ENCODE measurements around the gene GALNT7.

- no peak for TF ChIP-seq ELK4 (IDR thresholded peaks at IDR 0.05; ENCODE audit: borderline replicate concordance, low read depth, low read length)
- no peak for TF ChIP-seq ZNF24 (tag by site-specific recombination; IDR thresholded peaks at IDR 0.05)
- TF ChIP-seq CTCF (tag by site-specific recombination; IDR thresholded peaks at IDR 0.05) = no peak
- TF ChIP-seq KLF9 (tag by site-specific recombination; IDR thresholded peaks at IDR 0.05; ENCODE audit: low read depth) = no peak
- no peak for TF ChIP-seq REST (tag by site-specific recombination; IDR thresholded peaks at IDR 0.05)
- no peak for TF ChIP-seq ZBTB1 (tag by site-specific recombination; IDR thresholded peaks at IDR 0.05)
- no peak for TF ChIP-seq KLF16 (tag by site-specific recombination; IDR thresholded peaks at IDR 0.05)
- no peak for TF ChIP-seq PRDM4 (tag by site-specific recombination; IDR thresholded peaks at IDR 0.05)
- no peak for TF ChIP-seq ZNF791 (tag by site-specific recombination; IDR thresholded peaks at IDR 0.05)
- no peak for TF ChIP-seq ZBTB17 (tag by site-specific recombination; IDR thresholded peaks at IDR 0.05)
- no peak for TF ChIP-seq ZNF560 (tag by site-specific recombination; IDR thresholded peaks at IDR 0.05; ENCODE audit: borderline replicate concordance)
- TF ChIP-seq ZFP37 (tag by site-specific recombination; IDR thresholded peaks at IDR 0.05) = no peak
- TF ChIP-seq ZNF335 (tag by site-specific recombination; conservative IDR thresholded peaks at IDR 0.05) = no peak
Measured at GRCh38 chr4:173261052-173261451, 92.4 kb downstream of the GALNT7 start.
